GM12891 (cell line): Measurements from ENCODE around the gene NELFA.

Source experiments
- DNase-seq: peaks from one replicate; pipeline ENCODE4 v3.0.0; 2011; ENCODE audit warnings: low spot score; ENCODE audit not compliant: insufficient read length
- FAIRE-seq: peaks from 2 replicates; lab custom pipeline; 2011; peaks lifted over from hg19 to GRCh38; lab: Jason Lieb, UNC
- PAX5 ChIP-seq: IDR thresholded peaks from 2 replicates; pipeline ENCODE4 v1.6.1; 2011; ENCODE audit warnings: low read length, moderate library complexity, mild to moderate bottlenecking; ENCODE audit not compliant: insufficient read depth, severe bottlenecking
- POLR2A ChIP-seq: IDR thresholded peaks from 2 replicates; pipeline ENCODE4 v1.6.1; 2011; ENCODE audit warnings: low read depth, low read length, control low read depth
- POLR2AphosphoS5 ChIP-seq: IDR thresholded peaks from 2 replicates; pipeline ENCODE4 v1.6.1; 2011; ENCODE audit warnings: low read depth, low read length, control low read depth
- POU2F2 ChIP-seq: IDR thresholded peaks from 2 replicates; pipeline ENCODE4 v1.6.1; 2011; ENCODE audit warnings: low read depth, mild to moderate bottlenecking, control low read depth, low read length, moderate library complexity
- SPI1 ChIP-seq: IDR thresholded peaks from 2 replicates; pipeline ENCODE4 v1.6.1; 2011; ENCODE audit warnings: low read depth, low read length, control low read depth
- TAF1 ChIP-seq: IDR thresholded peaks from 2 replicates; pipeline ENCODE4 v1.6.1; 2011; ENCODE audit warnings: low read depth, low read length, control low read depth

NELFA gene

DNA sequence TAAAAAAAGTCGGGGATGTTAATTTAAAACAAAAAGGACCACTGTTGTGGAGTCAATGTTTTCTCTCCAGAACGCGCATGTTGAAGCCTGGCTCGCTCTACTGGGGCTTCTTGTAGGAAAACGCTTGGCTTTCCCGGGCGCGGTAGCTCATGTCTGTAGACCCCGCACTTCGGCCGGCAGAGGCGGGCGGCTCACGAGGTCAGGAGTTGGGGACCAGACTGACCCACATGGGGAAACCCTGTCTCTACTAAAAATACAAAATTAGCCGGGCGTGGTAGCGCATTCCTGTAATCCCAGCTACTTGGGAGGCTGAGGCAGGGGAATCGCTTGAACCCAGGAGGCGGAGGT lies 15.6 kb downstream of the NELFA start:
- TF ChIP-seq TAF1 (no peak), PAX5 (no peak), POLR2AphosphoS5 (no peak), POU2F2 (no peak), SPI1 (no peak), POLR2A (no peak)
- FAIRE-seq = no peak
- no peak for DNase-seq

DNA sequence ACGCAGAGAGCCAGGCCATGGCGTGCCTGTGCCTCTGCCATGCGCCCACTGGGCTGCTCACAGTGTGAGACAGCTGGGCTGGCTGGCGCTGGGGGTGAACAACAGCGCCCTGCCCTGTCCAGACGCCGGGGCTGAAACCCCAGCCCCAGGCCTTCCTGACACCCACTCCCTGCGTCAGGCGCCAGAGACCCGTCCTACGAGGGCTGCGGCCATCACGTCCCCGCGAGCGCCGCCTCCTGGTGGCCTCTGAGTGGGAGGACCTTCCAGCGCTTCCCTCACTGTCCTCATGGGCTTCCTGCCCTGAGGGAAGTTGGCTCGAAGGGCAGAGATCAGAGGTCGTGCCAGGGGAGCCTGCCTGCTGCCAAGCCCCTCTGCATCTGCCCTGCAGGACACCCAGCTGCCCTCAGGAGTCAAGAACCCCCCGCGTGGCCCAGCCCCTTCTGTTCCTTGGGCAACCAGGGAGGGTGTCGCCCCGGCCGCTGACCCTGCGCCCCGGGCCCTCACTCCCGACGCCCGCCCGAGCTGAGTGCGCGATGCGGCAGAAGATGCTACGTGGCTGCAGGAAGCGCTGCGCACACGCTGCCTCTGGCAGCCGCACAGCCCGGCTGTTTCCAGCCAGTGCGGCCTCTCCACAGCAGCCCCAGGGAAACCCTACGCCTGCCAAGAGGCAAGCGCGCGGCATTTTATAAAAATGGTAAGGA lies 16.2 kb downstream of the NELFA start:
- DNase-seq = peak; percentile 5
- TF ChIP-seq POLR2AphosphoS5 (no peak), PAX5 (no peak), SPI1 (no peak), TAF1 (no peak), POU2F2 (no peak), POLR2A (no peak)

DNA sequence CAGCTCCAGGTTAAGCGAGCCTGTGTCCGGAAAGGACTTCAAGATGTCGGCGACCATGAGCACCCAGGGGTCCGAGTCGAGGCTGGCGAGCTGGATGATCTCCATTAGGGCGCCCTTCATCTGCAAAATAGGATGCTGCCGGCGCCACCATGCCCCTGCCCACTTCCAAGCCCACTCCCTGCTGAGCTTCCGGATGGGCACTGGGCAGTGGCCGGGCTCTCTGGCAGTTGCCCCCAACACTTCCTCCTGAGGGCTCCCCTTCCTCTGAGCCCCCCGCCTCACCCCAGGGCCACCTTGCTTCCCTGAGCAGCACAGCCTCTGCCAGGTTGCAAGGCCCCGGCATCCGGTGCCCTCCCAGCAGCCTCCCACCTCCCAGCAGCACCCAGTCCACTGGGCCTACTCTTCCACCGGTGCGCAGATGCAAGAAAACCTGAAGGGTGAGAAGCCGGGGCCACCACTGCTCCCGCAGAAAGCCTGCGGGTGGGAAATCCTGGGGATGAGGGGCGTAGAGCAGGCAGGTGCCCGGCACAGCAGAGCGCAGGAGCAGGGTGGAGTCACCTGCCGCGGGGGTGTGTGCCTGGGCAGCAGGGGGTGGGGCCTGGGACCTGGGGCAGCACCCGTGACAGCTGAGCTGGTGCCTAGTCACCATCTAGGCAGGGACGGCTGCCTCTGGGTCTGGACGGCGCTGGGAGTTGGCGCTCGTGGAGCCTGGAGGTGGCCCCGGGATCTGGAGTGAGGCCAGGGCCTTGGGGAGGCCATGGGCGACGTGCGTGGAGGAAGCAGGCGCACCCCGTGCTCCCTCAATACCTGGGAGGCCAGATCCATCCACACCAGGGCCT lies 17.0 kb downstream of the NELFA start:
- no peak for TF ChIP-seq SPI1
- FAIRE-seq = no peak
- peak; percentile 10 for DNase-seq

More for the DNA sequence above, 16.2 kb downstream of the NELFA start:
- no peak for FAIRE-seq

DNA sequence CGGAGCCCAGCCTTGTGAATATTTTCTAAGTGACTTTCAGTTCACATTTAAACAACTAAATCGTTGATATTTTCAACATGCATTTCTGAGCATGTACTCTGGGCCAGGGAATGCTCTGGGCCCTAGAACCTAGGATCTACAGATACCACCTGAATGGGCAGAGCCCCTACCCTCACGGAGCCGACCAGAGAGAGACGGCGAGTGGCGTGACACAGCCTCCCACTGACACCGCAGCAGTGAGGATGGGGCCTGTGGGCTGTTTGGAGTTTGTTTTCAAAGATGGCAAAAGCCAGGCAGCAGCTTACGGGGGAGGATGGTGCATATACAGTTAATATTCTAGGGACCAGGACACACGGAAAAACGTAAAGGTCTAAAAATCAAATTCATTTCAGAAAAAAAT lies 17.7 kb downstream of the NELFA start:
- TF ChIP-seq TAF1 (no peak), POLR2A (no peak)
- FAIRE-seq (no peak), DNase-seq (no peak)

DNA sequence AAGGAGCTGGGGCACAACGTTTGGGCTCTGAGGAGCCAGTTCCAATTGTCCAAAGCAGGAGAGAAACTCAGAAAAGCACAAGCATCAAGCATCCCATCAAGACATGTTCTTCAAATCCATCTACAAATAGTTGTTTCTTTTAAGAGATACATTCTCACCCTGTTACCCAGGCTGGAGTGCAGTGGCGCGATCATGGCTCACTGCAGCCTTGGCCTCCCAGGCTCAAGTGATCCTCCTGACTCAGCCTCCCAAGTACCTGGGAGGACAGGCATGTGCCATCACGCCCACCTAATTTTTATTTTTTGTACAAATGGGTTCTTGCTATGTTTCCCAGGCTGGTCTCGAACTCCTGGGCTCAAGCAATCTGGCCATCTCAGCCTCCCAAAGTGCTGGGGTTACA lies 18.1 kb downstream of the NELFA start:
- DNase-seq = no peak
- no peak for TF ChIP-seq TAF1
- no peak for TF ChIP-seq PAX5
- no peak for TF ChIP-seq SPI1
- no peak for TF ChIP-seq POU2F2
- TF ChIP-seq POLR2A = no peak
- TF ChIP-seq POLR2AphosphoS5 = no peak
- no peak for FAIRE-seq

DNA sequence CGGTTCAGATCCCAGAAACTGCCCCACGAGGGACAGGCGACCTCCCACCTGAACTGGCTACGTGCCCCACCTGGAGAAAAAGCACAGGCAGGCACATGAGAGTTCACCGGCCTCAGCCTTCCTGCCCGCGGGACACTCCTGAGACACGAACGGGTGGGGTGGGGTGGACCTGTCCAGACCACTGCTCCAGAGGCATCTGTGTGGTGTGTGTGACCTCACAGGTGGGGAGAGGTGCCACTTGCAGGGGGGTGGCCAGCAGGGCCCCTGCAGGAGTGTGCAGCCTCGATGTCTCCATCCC lies 18.5 kb downstream of the NELFA start:
- FAIRE-seq = no peak
- TF ChIP-seq PAX5 = no peak
- TF ChIP-seq POU2F2 = no peak
- TF ChIP-seq TAF1 = no peak
- no peak for TF ChIP-seq POLR2AphosphoS5
- TF ChIP-seq POLR2A = no peak
- TF ChIP-seq SPI1 = no peak
- peak; percentile 13 for DNase-seq

DNA sequence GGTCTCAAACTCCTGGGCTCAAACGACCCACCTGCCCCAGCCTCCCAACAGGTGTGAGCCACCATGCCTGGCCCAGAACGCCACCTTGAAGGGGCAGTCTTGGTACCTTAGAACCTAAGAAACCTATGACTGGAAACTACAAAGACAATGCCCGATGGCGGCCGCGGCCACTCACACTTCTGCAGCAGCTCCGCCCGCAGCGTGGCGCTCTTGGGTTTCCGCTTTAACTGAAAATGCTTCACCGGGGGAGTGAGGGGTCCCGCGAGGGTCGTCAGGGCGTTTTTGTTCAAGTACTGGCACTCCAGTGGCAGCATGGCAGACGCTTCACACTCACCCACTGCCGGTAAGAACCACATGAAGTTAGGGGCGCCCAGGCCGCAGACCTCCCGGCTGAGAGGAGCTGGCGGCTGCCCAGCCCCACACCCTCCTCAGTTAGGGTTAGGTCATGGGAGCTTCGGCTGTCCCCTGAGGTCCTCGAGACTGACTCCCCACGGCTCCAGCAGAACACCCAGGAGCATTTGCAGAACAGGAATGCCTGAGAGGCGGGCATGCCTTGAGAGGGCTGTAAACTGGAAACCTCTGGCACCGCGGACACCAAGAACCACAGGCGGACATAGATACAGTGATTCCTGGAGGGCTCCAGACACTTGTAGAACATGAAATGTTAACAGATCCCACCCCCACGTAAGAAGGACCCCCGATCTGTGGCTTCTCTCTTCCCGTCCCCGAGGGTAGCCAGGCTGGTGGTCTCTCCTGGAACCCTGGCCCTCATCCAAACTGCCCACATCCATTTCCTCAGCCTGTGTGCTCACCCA lies 19.0 kb downstream of the NELFA start:
- FAIRE-seq (no peak), DNase-seq (peak; percentile 3)
- no peak for TF ChIP-seq POLR2AphosphoS5
- TF ChIP-seq POU2F2 = no peak
- TF ChIP-seq PAX5 = no peak
- no peak for TF ChIP-seq SPI1
- TF ChIP-seq TAF1 = no peak
- no peak for TF ChIP-seq POLR2A

DNA sequence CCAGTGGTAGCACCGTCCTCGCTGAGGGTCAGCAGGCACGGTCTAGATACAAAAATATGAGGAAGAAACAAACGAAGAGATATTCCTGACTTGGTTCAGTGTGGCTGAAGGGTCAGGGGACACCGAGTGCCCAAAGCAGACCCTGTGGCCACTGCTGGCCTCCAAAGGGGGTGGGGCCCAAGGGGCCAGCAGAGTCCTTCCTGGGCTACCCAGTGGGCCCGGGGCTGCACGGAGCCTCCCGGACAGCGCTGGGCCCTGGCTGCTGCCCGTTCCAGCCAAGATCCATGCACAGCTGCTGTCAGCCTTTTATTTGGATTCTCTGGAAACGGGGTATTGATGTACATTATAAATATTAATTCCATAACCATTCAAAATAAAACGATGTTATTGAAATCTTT lies 20.4 kb downstream of the NELFA start:
- FAIRE-seq (no peak), DNase-seq (no peak)
- TF ChIP-seq POLR2AphosphoS5 (no peak), PAX5 (no peak), SPI1 (no peak), POU2F2 (no peak), TAF1 (no peak), POLR2A (no peak)

DNA sequence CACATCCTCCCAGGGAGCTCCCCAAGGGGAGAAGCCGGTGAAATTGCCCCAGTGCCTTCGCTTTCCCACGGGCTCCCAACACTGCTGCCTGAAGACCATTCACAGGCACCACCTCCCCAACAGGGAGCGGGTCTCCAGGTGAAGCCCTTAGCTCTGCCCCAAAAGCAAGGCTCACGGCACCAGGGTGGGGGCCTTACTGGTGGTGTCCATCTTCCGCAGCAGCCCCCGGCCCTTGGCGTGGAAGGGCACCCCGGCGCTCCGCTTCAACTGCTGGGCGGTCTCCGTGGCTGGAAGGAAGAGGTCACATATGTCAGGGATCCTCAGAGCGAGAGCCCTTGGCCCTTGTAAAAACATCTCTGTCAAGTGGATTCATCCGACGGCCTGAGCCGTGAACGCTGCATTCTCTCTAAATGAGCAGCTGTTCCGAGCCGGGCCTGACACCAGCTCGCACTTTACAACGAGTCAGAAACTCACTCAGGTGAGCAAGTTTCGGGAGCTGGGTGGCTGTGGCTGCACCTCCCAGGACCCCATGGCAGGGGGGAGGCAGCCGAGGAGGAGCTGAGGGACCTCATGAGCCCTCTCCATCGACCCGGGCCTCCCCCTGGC lies 20.9 kb downstream of the NELFA start:
- FAIRE-seq = no peak
- TF ChIP-seq TAF1 (no peak), POLR2A (no peak), POU2F2 (no peak), PAX5 (no peak), SPI1 (no peak), POLR2AphosphoS5 (no peak)
- DNase-seq = no peak
